MM.1S (cell line): ENCODE measurements around the gene GTSE1.

ENCODE experiments used
- EZH2 ChIP-seq: fragments of 300-600 bp; sonication (generic); optimal IDR thresholded peaks from 2 replicates; pipeline ENCODE3; 2017; ENCODE audit warnings: low read depth, mild to moderate bottlenecking, antibody characterized with exemption, low read length, mixed read lengths
- EZH2phosphoT487 ChIP-seq: fragments of 300-600 bp; sonication (generic); IDR thresholded peaks from 2 replicates; pipeline ENCODE4 v1.6.1; 2018; ENCODE audit warnings: antibody characterized with exemption, low read length
- TF ChIP-seq, protein P1 (sequence below): fragments of 300-600 bp; sonication (generic); IDR thresholded peaks from 2 replicates; pipeline ENCODE4 v1.5.1; 2016; ENCODE audit warnings: antibody characterized with exemption, low read length, mixed read lengths

DNA sequence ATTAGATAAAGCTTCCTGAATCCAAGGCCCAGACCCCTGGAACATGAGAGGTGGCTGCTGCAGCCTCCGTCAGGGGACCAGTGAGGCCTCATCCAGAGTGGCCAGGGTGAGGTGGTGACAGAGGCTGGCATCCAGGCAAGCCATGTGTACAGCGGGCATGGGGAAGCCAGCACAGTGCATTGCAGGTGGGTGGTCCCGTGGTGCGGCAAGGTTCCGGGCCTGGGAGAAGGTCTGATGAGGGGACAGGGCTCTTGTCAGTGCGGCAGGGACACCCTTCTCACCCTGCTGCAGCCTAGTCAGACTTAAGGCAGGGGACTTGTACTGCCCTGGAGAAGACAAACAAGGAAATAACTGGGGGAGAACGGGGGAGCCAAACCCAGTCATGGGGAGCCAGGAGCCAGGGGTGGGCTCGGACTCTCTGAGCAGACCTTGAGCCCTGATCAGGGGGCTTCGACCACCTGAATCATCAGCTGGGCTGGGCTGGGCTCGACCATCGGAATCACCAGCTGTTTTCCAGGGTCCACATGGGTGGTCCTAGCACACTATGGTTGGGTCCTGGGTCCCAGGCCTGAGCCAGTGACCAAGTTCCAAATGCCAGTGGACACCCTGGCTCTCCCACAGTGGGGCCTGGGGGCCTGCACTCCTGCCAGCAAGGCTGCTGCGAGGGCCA lies 23.8 kb upstream of the GTSE1 start:
- TF ChIP-seq, protein P1, sequence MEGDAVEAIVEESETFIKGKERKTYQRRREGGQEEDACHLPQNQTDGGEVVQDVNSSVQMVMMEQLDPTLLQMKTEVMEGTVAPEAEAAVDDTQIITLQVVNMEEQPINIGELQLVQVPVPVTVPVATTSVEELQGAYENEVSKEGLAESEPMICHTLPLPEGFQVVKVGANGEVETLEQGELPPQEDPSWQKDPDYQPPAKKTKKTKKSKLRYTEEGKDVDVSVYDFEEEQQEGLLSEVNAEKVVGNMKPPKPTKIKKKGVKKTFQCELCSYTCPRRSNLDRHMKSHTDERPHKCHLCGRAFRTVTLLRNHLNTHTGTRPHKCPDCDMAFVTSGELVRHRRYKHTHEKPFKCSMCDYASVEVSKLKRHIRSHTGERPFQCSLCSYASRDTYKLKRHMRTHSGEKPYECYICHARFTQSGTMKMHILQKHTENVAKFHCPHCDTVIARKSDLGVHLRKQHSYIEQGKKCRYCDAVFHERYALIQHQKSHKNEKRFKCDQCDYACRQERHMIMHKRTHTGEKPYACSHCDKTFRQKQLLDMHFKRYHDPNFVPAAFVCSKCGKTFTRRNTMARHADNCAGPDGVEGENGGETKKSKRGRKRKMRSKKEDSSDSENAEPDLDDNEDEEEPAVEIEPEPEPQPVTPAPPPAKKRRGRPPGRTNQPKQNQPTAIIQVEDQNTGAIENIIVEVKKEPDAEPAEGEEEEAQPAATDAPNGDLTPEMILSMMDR: no peak
- no peak for TF ChIP-seq EZH2
- no peak for TF ChIP-seq EZH2phosphoT487
